C4-2B (cell line): Measurements from ENCODE around the gene RGS19.

ENCODE experiments used
- H3K27ac ChIP-seq: fragments of 450-650 bp; 2 replicates; pipeline ENCODE4 v1.5.1; 2017
- ZFX ChIP-seq: fragments of 450-650 bp; IDR thresholded peaks from 2 replicates; pipeline ENCODE4 v1.6.1; 2017
- TF ChIP-seq, protein P1 (sequence below): fragments of 450-650 bp; conservative IDR thresholded peaks from 2 replicates; pipeline ENCODE4 v1.5.1; 2017; ENCODE audit warnings: mild to moderate bottlenecking

Gene RGS19

DNA sequence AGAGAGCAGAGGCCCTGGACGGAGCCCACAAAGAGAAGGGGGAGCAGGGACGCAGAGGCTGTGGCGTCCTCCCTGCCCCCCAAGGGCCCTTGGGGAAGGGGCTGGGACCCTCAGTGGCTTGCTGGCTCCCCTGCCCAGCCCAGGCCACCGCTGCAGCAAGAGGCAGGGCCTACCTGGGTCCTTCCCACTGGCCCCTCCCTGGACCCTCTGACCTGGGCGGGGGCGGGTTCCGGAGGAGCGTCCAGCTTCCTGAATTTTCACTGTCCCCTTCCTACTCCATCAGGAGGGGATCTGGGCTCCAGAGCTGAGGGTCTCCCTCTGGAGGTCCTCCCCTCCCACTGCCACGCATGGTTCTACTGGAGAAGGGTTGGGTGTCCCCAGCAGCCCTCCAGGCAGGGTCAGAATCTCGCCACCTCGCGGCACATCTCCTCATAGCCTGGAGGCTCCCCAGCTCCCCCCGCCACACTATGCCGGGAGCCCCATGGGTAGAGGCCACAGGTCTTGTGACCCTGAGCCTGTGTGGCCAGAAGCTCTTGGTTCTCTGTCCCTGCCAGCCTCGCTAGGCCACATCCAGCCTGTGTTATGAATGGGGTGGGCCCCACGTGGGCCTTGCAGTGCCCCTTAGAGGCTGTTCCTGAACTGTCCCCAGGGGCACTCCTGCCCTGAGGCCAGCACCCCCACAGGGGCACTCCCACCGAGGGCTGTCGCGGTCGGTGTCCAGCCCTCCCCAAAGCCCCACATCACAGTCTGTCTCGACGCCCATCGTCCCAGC, 28.9 kb downstream of the RGS19 start:
- TF ChIP-seq, protein P1, sequence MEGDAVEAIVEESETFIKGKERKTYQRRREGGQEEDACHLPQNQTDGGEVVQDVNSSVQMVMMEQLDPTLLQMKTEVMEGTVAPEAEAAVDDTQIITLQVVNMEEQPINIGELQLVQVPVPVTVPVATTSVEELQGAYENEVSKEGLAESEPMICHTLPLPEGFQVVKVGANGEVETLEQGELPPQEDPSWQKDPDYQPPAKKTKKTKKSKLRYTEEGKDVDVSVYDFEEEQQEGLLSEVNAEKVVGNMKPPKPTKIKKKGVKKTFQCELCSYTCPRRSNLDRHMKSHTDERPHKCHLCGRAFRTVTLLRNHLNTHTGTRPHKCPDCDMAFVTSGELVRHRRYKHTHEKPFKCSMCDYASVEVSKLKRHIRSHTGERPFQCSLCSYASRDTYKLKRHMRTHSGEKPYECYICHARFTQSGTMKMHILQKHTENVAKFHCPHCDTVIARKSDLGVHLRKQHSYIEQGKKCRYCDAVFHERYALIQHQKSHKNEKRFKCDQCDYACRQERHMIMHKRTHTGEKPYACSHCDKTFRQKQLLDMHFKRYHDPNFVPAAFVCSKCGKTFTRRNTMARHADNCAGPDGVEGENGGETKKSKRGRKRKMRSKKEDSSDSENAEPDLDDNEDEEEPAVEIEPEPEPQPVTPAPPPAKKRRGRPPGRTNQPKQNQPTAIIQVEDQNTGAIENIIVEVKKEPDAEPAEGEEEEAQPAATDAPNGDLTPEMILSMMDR = no peak
- no peak for TF ChIP-seq ZFX
- no peak overlapping the region for H3K27ac ChIP-seq

DNA sequence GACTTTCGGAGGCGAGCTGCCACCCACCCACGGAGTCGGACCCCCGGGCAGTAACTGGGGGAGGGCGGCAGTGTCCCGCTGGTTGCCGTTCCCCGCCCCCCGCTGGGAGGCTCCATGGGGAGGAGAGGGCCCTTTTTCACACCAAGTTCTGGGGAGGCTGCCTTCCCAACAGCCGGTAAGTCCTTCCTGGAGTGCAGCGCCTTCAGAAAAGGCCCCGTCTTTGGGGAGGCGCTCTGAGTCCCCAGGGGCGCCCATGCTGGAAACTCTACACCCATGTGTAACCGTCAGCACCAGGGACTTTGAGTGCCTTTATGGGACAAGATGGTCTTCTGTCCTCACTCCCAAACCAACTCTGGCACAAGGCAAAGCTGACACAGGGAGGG, 29.4 kb downstream of the RGS19 start:
- no peak overlapping the region for H3K27ac ChIP-seq
- TF ChIP-seq, protein P1 = no peak
- no peak for TF ChIP-seq ZFX

DNA sequence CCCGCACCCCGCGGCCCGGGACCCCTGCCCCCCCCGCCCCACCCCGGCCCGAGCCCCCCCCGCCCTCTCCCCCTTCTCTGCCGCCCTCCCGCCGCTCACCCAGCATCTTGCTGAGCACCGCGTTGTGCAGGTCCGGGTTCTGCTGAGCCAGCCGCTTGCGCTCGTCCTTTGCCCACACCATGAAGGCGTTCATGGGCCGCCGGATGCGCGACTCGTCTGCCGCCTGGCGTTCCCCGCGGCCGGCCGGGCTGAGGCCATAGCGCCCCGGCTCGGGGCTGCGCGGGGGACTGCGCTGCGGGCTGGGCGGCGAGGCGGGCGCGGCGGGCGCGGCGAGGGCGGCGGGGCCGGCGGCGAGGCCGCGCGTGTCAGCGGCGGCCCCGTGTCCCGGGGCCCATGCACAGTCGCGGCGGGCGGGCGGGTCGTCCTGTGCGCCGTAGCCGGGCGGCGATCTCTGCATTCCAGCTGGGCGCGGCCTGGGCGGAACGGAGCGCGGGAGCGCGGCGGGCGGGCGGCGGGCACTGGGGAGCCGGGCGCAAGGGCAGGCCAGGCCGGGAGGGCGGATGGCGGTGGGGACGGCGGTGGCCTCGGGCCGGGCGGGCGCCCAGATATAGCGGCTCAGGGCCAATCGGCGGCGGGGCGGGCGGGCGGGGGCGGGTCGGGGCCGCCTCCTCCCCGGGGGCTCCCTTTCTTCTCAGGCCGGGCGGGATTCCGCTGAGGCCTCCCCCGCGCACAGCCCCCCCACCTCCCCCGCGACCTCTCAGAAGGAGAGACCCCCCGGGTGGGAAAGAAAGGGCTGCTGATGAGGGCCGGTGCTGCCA, 30.0 kb downstream of the RGS19 start, which contains the start of gene SOX18:
Gene SOX18 (minus strand): TSS at position 580 of the 818 bp plus-strand sequence. CDS start 123 bp downstream, at position 457.
- no peak within 1 kb of the TSS for H3K27ac ChIP-seq
- TF ChIP-seq, protein P1 = no peak; the same call in 1 of the 2 replicates
- TF ChIP-seq ZFX = no peak

DNA sequence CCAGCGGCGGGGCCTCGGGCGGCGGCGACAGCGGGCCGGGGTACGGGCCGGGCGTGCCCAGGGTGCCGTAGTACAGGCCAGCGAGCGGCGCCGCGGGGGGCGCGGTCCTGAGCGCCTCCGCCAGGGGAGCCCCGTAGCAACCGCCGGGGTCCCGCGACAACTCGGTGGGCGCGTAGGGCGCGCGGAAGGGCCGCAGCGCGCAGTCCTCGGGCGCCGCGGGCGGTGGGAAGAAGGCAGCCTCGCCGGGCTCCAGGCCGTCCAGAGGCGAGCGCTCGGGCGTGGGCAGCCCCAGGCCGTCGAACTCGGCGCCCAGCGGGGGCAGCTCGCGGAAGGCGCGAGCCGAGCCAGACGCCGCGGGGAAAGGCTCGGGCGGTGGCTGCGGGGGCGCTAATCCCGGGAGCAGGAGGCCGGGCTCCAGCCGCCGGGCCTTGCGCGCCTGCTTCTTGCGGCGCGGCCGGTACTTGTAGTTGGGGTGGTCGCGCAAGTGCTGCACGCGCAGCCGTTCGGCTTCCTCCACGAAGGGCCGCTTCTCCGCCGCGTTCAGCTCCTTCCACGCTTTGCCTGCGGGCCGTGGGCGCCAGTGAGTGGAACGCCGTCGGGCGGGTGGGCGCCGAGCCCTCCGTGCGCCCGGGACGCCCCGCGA, 30.8 kb downstream of the RGS19 start:
- TF ChIP-seq, protein P1 = no peak
- no peak for TF ChIP-seq ZFX
- no peak overlapping the region for H3K27ac ChIP-seq

DNA sequence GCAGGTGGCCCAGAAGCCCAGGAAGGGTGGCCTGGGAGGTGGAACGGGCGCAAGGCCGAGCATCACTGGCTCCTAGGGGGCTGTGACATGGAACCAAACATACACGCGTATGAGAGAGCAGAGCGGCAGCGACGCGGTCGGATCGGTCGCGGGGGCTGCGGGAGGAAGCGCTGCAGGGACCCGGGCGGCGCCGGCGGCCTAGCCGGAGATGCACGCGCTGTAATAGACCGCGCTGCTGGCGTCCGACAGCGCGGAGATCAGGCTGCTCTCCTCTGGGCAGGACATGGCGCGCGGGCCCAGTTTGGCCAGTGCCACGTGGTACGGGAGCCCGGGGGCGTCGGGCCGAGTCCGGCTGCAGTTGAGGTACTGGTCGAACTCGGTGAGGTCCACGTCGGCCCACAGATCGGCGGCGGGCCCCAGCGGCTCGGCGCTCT, 31.3 kb downstream of the RGS19 start:
- H3K27ac ChIP-seq = no peak overlapping the region
- TF ChIP-seq, protein P1 = no peak
- no peak for TF ChIP-seq ZFX

DNA sequence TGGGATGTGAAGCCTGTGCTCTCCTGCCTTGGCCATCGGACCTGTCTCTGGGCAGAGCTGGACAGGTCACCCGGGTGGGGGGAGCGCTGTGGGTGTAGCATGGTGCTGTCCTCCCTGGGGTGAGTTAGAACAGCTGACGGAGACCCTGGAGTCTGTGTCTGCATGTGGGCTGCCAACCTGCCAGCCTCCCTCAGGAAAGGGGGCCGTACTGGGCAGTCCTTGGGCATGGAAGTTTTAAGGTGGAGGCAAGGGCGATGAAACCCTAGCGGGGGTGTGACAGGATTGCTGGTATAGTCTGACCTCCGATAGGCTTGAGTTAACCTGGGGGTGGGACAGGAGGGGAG, 32.3 kb downstream of the RGS19 start:
- H3K27ac ChIP-seq = no peak overlapping the region
- no peak for TF ChIP-seq ZFX
- TF ChIP-seq, protein P1 = no peak
